Fibroblast of villous mesenchyme (primary cell): ENCODE data around the gene MAN2B2. TPM values are rescaled to one million over a fixed set of nuclear protein-coding genes. Genes with fewer than 3 reads are reported as not detected.
"Not testable (repeated sequence)": the region's sequence is repeated elsewhere in the genome, so short reads cannot be mapped to it uniquely, and the experiment has no call there.

Experiments
- DNase-seq: peaks from one replicate; pipeline ENCODE4 v3.0.0-alpha.2; 2010; ENCODE audit warnings: low read depth
- H3K4me3 ChIP-seq: 2 replicates; pipeline ENCODE4 v1.5.1; 2011; ENCODE audit warnings: low read depth, mild to moderate bottlenecking, low read length
- CTCF ChIP-seq: IDR thresholded peaks from 2 replicates; pipeline ENCODE4 v1.5.1; 2012; ENCODE audit warnings: low read depth, mild to moderate bottlenecking, low read length; ENCODE audit not compliant: insufficient read depth
- total RNA-seq: library from RNA; depleted of rRNA; stranded (reverse); fragments of >200 nt; gene quantifications from 2 replicates; pipeline ENCODE4 v1.2.3, GENCODE V29; 2012

Gene MAN2B2
- total RNA-seq, 1 donor, result 14.2 TPM

GRCh38 chr4:6622744-6623143 is 47.8 kb downstream of the MAN2B2 start:
- H3K4me3 ChIP-seq, result no peak overlapping the region
- DNase-seq, result no peak
- no peak for TF ChIP-seq CTCF

- no peak for TF ChIP-seq CTCF
- H3K4me3 ChIP-seq, result no peak overlapping the region
- no peak for DNase-seq
Measured at GRCh38 chr4:6625256-6625655, 50.3 kb downstream of the MAN2B2 start.

- no peak for TF ChIP-seq CTCF
- no peak for DNase-seq
- H3K4me3 ChIP-seq, result no peak overlapping the region
Measured at GRCh38 chr4:6626066-6626465, 51.1 kb downstream of the MAN2B2 start.

GRCh38 chr4:6627832-6628231 is 52.8 kb downstream of the MAN2B2 start:
- no peak for DNase-seq
- H3K4me3 ChIP-seq, result no peak overlapping the region
- TF ChIP-seq CTCF, result no peak

- H3K4me3 ChIP-seq, DNase-seq: not testable (repeated sequence)
Measured at GRCh38 chr4:6628484-6628883, 53.5 kb downstream of the MAN2B2 start.

- no peak for DNase-seq
- no peak for TF ChIP-seq CTCF
- no peak overlapping the region for H3K4me3 ChIP-seq
Measured at GRCh38 chr4:6632125-6632524, 57.1 kb downstream of the MAN2B2 start.

GRCh38 chr4:6633091-6633906 is 58.3 kb downstream of the MAN2B2 start:
- no peak overlapping the region for H3K4me3 ChIP-seq
- DNase-seq, result peak; percentile 52
- TF ChIP-seq CTCF, result no peak
